Measurements from ENCODE around the gene LRRC37A.
"Not testable (repeated sequence)": the region's sequence is repeated elsewhere in the genome, so short reads cannot be mapped to it uniquely, and the experiment has no call there.

Gene LRRC37A

DNA sequence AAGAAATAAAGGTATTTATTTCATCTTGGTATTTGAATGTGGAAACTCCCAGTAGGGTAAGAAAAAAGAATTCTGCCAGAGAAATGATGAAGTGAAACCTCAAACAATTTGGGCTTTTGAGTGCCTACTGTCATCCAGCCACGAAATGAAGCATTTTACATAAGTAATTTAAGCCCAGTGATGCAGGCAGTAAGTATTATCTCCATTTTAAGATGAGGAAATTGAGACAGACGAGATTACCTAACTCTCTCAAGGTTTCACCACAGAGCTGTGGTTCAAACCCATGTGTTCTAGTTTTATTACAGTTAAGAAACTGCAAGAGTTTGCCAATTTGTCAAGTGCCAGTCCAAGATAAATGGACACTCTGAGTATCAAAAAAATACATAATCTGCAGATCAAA, 53.4 kb downstream of the LRRC37A start:
- not testable (repeated sequence) for H3K4me3 ChIP-seq; DNase-seq (ENCODE audit: low spot score); H3K27ac ChIP-seq

DNA sequence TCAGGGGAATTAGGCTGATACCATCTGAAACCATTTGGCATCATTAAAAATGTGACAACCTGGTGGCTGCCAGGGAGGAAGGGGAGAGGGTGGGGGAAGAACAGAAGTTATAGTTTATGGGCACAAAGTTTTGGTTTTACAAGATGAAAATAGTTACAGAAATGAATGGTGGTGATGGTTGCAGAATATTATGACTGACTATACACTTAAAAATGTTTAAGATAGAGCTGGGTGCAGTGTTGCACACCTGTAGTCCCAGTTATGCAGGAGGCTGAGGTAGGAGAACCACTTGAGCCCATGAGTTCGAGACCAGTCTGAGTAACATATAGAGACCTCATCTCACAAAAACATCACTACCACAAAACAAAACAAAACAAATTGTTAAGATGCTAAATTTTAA, 54.1 kb downstream of the LRRC37A start:
- H3K27ac ChIP-seq; DNase-seq (ENCODE audit: low spot score); H3K4me3 ChIP-seq: not testable (repeated sequence)

DNA sequence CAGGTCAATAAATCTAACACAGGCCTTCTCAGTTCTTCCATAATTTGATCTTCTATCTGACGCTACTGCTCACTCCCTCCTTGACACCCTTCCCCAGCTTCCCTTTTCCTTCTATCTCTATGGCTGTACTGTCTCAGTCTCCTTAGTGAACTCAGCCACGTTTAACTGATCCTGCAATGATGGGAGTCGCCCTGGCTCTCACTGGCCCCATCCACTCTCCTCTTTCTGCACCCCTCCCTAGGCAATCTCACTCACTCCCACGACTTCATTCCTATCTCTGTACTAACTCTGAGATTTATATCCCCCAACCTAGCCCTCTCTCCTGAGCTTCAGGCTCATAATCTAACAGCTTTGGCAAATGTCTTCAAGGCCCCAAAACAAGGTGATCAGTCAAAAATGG, 58.9 kb downstream of the LRRC37A start:
- H3K27ac ChIP-seq; DNase-seq (ENCODE audit: low spot score); H3K4me3 ChIP-seq: not testable (repeated sequence)

DNA sequence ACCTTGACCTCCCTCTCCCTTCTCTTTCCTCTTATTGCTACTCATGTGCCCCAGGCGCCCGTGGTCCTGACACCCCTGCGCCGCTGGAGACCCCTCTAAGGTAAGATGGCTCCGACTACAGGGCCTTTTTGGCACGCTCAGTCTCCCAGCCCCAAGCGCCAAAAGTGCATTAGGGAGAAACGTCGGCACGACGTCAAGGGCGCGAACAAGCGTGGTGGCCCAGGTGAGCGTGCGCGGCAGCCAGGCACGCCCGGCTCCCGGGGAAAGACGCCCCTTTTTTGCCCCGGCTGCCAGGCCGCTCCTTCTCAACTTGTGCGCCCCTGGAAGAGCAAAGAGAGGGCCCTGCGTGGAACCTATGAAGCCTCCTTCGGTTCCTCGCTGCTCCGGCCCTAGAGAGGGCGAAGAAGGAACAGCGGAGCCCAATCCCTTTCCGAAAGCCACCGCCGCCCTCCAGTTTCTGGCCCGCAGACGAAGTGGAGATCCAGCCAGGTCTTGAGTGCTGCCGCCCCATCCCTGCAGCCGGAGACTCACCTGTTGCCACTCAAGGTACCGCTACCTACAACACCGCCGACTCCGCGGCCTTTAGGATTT, 66.3 kb downstream of the LRRC37A start:
- not testable (repeated sequence) for H3K27ac ChIP-seq, H3K4me3 ChIP-seq

DNA sequence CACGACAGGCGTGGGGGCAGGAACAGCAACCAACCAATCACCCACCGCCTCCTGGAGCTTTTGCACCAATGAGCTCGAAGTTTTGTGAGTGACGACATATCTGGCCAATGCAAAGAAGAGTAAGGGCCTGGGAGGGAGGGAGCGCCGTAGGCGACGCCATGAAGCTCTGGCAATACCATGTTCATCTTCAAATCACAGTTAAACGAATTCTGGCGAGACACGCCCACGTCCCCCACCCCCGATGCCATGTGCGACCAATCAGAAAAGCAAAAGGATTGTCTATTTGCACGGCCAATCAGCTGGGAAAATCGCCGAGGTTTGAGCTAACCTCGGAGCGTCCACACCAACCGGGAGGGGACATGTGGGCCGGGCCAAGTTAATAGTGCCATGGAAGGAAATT, 66.8 kb downstream of the LRRC37A start, which contains the start of gene ARL17B:
Gene ARL17B, minus strand, starts transcription at position 12 of the 400 bp plus-strand sequence. CDS start 3,369 bp downstream, outside the sequence.
- not testable (repeated sequence) for DNase-seq (ENCODE audit: low spot score); H3K4me3 ChIP-seq
- H3K27ac ChIP-seq: peak within 1 kb of the TSS in 1 of 2 donors; percentile 37

More for the DNA sequence above, 66.3 kb downstream of the LRRC37A start:
- DNase-seq (ENCODE audit: low spot score): not testable (repeated sequence)

DNA sequence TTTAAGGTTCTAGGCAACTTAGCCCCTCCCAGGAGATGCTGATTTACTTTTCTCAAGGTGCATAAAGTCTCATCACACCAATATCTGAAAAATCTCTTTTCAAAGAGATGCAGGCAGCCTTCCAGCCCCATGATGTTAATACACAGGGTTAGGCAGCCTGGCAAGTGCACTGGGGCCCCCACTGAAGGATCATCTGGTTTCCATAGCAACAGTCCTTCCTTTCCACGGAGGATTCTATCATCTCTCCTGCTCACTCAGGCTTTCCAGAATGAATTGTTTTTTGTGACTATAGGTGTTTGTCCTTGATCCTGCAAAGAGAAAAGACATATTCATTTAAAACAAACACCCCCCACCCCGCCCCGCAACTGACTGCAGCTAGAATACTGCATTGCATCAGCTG, 72.6 kb downstream of the LRRC37A start:
- DNase-seq (ENCODE audit: low spot score); H3K4me3 ChIP-seq; H3K27ac ChIP-seq: not testable (repeated sequence)

DNA sequence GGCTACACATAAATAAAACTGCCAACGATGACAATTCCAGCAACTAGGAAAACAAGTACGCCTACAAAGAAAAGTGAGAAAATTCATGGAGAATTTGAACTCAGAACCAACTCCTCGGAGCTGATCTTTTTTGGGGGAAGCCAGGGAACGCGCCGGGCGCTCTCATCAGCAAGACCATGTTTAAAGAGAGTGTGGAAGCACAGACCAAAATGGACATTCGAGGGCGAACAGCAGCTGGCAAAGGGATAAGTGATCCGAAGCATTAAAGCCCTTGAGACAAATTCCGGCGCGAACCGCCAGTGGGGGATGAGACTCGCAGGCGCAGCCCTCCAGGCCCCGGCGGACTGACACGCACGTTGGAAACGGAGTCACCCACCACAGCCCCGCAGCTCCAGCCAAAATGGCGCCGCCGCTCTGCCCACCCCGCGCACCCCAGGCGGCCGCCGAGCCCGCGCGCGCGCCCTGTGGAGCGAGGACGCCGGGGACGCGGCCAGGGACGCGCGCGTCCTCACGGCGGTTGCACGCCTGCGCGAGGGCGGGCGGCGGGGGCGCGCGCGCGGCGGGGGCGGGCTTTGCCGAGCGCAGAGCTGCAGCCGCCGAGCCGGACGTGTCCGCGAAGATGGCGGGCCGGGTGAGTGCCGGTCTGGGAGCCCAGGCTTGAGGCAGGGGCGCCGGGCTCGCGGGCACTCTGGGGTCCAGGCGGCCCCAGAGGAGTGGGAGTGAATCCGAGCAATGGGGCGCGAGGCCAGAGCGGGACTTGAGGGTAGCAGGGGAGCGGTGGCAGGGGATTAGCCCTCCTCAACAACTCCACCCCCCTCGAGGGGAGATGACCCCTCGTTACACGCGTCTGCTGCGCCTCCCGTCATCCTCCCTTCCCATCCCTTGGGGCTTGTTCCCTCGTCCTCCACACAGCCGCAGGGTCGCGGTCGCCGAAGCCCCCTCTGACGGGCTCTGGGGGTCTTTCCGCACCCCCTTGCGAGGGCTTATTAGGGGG, 77.6 kb downstream of the LRRC37A start:
- H3K4me3 ChIP-seq, H3K27ac ChIP-seq: not testable (repeated sequence)

DNA sequence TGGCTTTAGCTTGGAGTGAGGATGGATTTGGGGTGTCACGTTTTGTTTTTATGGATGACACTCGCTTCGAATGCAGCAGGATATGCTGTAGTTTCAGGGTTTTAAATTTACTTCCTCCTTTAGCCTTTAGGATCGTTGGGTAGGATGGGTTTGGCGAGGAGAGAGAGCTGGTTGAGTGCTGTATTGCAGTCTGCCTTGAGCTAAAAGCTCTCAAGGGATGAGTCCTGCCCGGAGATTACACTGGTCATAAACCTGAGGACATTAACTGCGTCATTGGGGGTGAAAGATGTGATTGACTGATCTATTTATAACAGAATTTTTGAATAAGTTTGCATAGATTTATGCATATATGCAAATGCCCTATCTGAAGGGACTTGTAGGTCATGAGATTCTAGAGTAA, 78.5 kb downstream of the LRRC37A start:
- DNase-seq (ENCODE audit: low spot score); H3K4me3 ChIP-seq; H3K27ac ChIP-seq: not testable (repeated sequence)

More for the DNA sequence above, 77.6 kb downstream of the LRRC37A start:
- not testable (repeated sequence) for DNase-seq (ENCODE audit: low spot score)

DNA sequence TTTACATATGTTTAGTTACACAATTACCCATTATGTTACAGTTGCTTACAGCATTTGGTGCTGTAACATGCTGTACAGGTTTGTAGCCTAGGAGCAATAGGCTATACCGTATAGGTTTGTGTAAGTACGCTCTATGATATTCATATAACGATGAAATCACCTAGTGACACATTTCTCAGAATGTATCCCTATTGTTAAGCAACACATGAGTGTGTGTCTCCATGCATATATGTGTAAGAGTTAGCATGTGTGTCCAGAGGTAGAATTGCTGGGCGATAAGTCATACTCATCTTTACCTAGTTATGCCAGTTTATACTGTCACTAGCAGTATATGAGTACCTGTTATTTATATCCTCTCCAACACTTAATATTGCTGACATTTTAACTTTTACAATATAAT, 88.2 kb downstream of the LRRC37A start:
- not testable (repeated sequence) for H3K4me3 ChIP-seq; DNase-seq (ENCODE audit: low spot score); H3K27ac ChIP-seq

DNA sequence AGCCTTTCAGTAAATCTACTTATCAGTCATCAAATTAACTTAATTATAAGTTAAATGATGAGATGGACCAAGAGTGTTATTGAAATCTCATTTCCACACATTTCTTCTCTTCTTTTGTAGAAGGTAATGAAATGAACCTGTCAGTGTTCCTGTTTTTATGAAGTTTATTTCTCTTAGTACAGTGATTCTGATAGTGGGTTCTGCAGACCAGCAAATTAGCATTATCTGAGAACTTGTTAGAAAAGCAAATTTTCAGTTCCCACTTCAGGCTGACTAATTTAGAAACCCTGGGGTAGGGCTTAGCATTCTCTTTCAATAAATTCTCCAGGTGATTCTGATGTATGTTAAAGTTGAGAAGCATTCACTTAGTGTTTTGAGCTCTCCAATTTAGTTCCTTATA, 90.6 kb downstream of the LRRC37A start:
- H3K27ac ChIP-seq; H3K4me3 ChIP-seq; DNase-seq (ENCODE audit: low spot score): not testable (repeated sequence)
